Stimulated activated CD8-positive, alpha-beta memory T cell treated with anti-CD3 and anti-CD28 coated beads, Interleukin-4, amount 100 ng/mL, for 24 hours (primary cell): Measurements from ENCODE around the gene ARHGAP35.
"Not testable (repeated sequence)": the region's sequence is repeated elsewhere in the genome, so short reads cannot be mapped to it uniquely, and the experiment has no call there.

Experiments
- DNase-seq: peaks from one replicate; pipeline ENCODE4 v3.0.0-alpha.2; 2020; ENCODE audit warnings: low read depth

ARHGAP35 gene

DNA sequence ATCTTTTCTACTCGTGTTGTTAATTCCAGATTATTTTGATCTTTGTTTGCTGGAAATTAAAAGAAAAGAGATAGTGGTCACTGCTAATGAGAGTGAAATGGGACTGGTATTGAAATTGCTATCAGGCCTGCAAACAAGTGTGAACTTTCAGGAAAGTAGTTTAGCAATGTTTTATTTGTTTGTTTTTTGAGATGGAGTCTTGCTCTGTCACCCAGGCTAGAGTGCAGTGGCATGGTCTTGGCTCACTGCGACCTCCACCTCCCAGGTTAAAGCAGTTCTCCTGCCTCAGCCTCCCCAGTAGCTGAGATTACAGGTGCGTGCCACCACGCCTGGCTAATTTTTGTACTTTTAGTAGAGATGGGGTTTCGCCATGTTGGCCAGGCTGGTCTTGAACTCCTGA lies 10.4 kb downstream of the ARHGAP35 start:
- DNase-seq: not testable (repeated sequence)

DNA sequence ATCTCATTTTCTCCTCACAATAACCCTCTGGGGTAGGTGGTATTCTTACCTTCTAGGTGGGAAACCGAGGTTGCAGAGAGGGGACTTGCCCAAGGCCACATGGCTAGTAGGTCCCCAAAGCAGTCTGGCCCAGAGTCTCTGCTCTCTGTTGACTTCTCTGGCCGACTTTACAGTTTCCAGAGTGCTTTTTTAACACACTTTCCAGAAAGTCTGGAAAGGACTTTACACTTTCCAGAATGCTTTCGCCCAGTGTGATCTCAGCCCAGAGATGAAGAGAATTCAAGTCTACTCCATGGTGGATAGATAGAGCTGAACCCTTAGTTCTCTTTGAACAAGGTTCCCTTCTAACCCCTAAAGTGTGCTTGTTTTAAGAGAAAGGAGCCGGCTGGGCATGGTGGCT lies 12.2 kb downstream of the ARHGAP35 start:
- no peak for DNase-seq

DNA sequence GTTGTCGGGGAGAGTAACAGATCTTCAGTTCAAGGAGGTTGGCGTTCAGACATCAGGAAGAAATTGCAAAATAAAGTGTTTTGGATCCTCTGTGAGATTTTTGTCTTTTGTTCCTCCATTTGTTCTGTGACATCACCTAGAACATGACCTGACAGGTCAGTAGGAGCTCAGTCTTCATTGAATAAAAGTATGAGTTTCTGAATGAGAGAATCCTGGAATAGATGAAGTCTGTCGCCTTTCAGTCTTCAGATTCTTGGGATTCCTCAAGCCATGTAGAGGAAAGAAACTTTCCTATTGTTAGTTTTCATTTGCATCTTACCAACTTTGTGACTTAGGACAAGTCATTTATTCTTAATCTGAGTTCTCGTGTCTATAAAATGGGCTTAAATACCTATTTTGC lies 14.4 kb downstream of the ARHGAP35 start:
- no peak for DNase-seq

DNA sequence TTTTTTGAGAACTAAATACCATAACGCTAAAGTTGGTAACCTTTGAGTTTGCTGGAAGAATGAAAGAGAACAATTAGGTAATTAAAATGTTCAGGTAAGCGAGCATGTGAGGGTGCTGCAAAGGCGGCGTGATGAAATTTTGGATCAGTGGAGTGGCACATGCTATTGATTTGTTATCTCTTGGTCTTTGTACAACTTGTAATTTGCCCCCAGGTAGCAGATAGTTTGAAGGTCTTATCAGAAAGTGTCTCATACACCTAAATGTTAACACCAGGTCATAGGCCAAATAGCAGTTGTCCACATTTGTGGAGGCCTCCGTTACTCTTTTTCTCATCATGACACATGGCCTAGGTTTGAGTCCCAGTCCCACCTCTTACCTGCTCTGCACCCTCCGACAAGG lies 14.9 kb downstream of the ARHGAP35 start:
- DNase-seq: no peak

DNA sequence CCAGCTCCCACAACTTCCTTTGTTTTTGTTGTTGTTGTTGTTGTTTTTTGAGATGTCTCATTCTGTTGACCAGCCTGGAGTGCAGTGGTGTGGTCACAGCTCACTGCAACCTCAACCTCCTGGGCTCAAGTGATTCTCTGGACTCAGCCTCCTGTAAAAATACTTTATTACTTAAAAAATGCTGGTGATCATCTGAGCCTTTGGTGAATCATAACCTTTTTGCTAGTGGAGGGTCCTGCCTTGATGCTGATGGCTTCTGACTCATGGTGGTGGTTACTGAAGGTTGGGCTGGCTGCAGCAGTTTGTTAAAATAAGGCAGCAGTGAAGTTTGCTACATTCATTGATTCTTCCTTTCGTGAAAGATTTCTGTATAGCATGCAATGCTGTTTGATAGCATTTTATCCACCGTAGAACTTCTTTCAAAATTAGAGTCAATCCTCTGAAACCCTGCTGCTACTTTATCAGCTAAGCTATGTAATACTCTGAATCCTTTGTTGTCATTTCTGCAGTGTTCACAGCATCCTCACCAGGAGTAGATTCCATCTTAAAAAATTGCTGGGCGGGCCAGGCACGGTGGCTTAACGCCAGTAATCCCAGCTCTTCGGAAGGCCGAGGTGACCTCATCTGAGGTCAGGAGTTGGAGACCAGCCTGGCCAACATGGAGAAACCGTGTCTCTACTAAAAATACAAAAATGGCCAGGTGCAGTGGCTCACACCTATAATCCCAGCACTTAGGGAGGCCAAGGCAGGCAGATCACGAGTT lies 18.0 kb downstream of the ARHGAP35 start:
- no peak for DNase-seq

DNA sequence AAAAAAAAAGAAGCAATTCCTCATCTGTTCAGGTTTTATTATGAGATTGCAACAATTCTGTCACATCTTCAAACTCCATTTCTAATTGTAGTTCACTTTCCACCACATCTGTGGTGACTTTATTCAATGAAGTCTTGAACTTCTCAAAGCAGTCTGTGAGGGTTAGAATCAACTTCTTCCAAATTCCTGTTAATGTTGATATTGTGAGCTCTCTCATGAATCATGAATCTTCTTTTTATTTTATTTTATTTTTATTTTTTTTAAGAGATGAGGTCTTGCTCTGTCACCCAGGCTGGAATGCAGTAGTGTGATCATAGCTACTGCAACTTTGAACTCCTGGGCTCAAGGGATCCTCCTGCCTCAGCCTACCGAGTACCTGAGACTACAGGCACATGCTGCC lies 19.6 kb downstream of the ARHGAP35 start:
- no peak for DNase-seq

DNA sequence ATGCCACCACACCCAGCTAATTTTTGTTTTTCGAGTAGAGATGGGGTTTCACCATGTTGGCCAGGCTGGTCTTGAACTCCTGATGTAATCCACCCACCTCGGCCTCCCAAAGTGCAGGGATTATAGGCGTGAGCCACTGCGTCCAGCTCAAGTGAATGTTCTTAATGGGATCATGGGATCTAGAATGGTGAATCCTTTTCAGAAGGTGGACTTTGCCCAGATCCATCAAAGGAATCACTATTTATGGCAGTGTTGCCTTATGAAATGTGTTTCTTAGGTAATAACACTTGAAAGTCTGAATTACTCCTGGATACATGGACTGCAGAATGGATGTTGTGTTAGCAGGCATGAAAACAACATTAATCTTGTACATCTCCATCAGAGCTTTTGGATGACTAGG lies 20.3 kb downstream of the ARHGAP35 start:
- no peak for DNase-seq

DNA sequence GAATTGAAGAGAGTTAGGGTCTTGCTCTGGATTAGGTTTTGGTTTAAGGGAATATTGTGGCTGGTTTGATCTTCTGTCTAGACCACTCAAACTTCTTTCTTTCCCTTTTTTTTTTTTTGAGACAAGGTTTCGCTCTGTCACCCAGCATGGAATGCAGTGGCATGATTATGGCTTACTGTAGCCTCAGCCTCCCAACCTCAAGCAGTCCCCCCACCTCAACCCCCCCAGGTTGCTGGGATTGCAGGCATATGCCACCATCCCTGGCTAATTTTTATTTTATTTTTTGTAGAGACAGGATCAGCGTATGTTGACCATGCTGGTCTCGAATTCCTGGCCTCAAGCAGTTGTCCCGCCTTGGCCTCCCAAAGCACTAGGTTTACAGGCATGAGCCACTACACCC lies 21.2 kb downstream of the ARHGAP35 start:
- no peak for DNase-seq

DNA sequence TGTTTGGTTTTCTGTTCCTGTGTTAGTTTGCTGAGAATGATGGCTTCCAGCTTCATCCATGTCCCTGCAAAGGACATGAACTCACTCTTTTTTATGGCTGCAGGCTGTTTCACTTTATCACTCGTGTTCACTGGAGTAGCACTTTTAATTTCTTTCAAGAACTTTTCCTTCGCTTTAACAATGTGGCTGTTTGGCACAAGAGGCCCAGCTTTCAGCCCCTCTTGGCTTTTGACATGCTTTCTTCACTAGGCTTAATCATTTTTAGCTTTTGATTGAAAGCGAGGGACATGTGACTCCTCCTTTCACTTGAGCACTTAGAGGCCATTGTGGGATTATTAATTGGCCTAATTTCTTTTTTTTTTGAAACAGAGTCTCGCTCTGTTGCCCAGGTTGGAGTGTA lies 22.0 kb downstream of the ARHGAP35 start:
- not testable (repeated sequence) for DNase-seq

DNA sequence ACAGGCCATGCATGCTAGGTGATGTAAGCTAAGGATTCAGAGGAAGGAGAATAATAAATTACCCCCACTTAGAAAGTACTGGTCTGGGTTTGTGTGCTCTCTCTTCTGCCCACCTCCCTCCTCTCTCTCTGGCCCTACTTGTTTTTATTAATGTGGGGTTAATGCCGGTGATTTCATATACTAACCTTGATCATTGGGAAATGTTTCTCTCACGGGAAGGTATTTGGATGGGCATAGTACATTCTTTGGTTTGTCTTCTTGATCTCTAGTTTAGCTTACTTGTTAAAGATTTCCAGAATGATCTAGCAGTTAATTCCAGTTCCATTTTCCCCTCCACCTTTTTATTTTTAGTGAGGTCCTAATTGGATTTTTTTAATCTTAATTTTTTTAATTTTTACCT lies 24.6 kb downstream of the ARHGAP35 start:
- DNase-seq: no peak

DNA sequence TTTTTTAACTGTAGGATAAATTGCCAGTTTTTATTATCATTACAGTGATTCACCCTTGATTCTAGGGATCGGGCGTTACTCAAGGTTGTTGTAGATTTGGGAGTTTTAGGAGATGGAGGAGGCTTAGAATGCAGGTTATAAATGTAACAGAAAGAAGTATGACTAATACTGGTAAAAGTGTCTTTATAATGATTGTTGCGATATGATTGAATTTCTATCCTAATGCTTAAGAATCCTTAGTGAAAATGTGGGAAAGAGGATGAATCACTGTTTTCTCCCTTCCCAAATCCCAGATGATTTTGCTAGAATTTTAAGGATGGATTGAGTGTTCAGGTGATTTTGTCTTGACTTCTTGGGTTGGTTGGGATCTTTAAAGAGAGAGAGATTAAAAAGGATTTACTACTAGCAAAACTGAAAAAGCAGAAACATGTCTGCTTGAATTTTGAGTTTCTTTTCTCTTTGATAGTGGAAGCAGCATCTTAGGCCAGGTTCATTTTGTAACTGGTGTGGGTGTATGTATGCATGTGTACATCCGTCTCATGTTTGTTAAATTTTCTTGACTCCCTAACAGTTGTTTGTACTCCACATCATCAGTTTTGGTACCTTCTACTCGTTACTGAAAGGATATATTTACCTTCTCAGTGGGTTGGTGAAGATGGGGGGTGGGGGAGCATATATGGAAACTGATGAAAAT lies 25.9 kb downstream of the ARHGAP35 start:
- DNase-seq: no peak

DNA sequence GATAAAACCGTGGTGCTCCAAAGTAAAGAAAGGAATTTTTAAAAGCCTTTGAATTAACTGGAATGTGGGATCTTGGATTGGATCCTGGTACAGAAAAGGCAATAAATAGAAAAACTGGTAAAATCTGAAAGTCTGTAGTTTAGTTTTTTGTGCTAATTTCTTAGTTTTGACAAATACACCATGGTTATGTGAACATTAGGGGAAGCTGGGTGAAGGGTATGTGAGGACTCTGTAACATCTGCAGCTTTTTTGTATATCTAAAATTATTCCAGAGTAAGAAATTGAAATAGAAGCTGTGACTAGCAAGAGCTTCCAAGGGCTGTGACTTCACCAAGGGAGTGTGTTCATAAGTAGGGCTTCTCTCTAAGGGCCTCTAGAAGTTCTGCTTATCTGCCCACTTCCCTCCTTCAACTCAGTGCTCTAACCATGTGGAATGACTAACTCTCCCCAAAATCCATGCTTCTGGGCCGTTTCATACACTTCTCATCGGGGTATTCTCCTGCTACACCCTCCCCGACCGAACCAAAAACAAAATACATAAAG lies 26.5 kb downstream of the ARHGAP35 start:
- no peak for DNase-seq

DNA sequence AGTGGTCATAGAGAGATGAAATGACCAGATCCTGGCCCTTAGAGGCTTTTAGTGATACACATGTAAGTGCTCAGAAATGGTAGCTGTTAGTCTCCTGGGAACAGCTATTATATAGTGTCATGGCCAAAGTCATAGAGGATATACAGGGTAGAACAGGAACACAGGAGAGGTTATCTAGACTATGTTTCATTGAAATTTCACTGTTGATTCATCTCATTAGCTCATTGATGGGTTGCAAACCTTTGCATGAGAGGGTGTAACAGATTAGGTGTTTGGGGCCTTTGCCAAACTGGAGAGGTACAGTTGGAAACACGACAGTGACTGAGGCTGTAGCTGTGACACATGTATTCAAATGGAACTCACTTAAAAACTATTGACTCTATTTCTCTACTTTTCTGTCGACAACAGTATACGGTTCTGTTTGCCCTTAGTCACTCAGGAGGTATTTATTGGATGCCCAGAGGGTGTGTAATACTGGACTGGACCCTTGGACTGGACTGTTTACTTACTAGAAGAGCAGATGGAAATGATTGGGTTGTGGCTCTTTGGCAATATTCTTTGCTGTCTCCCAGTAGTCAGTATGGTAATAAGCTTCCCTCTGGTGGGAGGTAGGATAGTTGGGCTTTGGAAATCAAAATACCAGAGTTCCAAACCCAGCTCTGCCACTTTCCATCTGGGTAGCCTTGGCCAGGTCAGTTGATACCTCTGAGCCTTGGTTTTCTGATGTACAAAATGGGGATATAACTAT lies 29.8 kb downstream of the ARHGAP35 start:
- DNase-seq: no peak

DNA sequence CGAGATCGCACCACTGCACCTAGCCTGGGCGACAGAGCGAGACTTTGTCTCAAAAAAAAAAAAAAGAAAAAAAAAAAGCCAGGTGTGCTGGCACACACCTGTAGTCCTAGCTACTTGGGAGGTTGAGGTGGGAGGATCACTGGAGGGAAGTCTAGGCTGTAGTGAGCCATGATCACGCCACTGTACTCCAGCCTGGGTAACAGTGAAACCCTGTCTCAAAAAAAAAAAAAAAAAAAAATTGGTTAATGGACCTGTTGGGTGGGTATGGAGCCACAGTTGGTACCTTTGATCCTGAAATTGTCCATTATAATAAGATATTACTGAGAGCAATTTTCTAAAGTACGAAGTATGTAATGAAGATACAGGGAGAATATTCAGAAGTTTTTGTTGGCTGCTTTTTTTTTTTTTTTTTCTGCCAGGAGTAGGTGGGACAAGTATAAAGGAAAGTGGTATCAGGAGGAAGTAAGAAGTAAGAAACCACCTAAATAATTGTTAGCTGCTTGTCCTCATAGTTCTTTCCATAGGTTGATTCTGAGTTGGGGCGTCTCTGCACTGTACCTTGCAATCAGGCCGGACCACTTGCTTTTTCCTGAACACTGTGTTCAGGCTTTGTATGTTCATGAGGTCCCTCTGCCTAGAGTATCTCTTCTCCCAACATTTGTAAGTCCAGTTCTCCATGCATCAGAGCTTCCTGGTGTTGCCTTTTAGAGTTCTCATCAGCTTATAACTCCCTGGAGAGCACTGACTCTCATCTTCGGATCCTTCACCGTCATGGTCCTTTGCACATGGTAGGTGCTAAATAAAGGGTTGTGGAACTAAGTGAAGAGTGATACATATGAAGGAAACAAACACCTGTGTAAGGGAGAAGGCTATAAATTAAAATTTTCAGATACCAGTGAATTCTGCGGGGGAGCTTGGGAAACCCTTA lies 31.7 kb downstream of the ARHGAP35 start:
- no peak for DNase-seq

DNA sequence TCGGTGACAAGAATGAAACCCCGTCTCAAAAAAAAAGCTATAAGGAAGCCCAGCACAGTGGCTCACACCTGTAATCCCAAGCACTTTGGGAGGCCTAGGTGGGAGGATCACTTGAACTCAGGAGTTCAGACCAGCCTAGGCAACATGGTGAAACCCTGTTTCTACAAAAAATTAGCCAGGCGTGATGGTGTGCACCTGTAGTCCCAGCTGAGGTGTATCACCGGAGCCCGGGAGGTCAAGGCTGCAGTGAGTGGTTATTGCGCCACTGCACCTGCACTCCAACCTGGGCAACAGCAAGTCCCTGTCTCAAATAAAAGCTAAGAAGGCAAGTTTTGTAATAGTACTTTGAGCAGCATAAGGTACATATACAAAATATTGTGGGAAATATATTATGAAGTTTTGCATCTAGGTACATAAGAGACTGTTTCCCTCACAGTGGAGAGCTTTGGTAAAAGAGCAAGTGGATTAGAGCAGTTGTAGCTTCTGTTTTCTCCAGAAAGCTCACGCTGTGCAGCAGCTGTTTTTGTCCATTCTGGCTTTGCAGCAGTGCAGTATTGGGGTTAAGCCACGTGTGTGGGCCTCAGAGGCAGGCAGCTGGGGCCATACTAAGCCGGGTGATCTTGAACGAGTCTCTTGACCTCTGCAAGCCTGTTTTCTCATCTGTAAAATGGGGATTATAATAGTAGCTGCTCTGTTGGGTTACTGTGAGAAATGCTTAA lies 35.4 kb downstream of the ARHGAP35 start:
- DNase-seq: no peak

DNA sequence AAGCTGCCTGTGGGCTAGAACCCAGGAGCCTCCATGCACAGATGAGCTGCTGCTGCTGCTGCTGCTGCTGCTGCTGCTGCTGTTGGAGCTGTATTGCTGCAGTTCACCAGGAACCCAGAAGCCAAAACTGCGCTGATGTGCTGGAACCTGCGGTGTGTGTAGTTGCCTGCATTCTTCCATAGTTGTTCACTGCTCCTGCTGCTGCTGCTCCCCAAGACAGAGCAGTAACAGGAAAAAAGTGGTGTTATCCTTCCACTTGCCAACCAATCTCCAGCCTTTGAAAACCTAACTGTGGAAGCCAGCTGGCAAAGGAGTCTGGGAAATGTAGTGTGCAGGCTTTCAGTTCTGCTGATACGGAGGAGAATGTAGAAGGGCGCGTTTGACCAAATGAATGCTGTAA lies 37.9 kb downstream of the ARHGAP35 start:
- no peak for DNase-seq

DNA sequence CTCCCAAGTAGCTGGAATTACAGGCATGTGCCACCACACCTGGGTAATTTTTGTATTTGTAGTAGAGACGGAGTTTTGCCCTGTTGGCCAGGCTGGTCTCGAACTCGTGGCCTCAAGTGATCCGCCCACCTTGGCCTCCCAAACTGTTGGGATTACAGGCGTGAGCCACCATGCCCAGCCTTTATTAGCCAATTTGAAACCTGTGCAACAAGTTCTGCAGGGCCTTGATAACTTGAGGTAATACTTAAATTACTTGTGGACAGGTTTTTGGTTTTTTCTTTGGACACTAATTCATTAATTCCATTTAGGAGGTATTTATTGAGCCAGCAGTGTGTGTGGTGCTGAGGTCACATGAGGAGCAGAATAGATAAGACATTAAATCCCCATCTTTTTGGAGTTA lies 39.5 kb downstream of the ARHGAP35 start:
- no peak for DNase-seq

DNA sequence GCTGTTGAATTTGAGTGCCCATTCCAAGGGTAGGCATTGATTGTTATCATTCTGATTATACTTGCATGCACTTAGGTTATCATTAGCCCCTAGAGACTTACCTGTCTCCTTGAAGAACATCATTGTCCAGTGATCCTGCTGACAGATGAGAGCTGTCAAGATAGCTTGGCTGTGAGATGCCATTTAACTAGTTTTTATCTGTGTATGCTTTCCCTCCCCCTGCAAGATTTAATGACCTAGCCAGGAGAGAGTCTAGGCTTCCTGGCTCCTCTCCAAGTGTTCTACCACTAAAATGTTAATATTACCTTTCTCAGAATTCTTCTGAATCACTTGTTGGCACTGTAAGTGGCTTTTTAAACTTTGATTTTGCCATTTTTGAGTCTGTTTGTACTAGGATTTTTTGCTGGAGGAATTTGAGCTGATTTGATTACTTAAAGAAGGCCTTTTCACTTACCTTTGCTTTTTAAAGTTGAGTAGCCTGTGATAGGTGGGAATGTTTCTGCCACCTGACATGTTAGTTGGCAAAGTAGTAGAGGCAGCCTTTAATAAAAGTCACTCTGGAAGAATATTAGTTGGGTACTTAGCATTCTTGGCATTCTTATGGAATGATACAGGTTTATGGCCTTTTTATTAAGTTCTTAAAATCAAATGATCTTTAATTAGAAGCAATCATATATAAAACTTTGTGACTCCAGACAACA lies 41.1 kb downstream of the ARHGAP35 start:
- no peak for DNase-seq

DNA sequence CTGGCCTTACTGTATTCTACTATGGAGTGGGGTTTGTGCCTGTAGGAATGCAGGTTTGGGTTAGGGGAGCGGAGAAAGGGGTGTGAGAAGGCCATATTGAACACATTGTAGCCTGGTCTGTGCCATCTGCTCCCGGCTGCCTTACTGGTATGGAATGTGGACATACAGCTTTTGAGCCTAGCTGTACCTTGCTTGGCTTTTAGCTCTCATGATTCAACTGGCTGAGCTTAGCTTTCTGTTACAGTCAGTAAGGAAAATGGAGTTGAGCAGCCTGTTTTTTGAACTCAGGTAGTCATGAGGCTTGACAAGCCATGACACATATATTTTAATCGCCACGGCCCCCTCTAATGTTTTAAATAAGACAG lies 41.6 kb downstream of the ARHGAP35 start:
- DNase-seq: no peak

DNA sequence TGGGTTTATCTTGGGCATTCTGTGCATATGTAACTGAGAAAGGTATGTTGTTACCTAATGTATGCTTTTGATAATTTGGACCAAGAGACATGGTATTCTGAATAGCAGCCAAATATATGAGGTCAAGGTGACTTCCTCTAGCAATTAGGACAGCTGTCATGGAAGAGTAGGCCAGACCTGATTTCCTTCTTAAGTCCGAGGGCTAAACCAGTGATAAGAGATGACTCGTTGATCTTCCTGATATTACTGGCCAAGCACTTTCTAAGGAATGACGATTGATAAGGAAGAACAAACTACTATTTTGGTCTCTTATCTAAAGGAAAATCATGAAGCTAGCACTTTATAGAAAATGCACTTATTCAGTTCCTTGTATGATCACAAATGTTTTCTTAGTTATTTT lies 42.7 kb downstream of the ARHGAP35 start:
- no peak for DNase-seq
